Ishikawa (cell line): ENCODE measurements around the gene NDRG3.

Source experiments
- CEBPB ChIP-seq: IDR thresholded peaks from 2 replicates; pipeline ENCODE4 v1.6.1; 2012
- CREB1 ChIP-seq: IDR thresholded peaks from 2 replicates; pipeline ENCODE4 v1.6.1; 2012; ENCODE audit warnings: low read depth
- EGR1 ChIP-seq: IDR thresholded peaks from 2 replicates; pipeline ENCODE4 v1.6.1; 2012
- EP300 ChIP-seq: IDR thresholded peaks from 2 replicates; pipeline ENCODE4 v1.6.1; 2012; ENCODE audit warnings: borderline replicate concordance
- NFIC ChIP-seq: IDR thresholded peaks from 2 replicates; pipeline ENCODE4 v1.6.1; 2012
- RAD21 ChIP-seq: IDR thresholded peaks from 2 replicates; pipeline ENCODE4 v1.6.1; 2012; ENCODE audit warnings: low read depth
- REST ChIP-seq: IDR thresholded peaks from 2 replicates; pipeline ENCODE4 v1.6.1; 2012; ENCODE audit warnings: low read depth, mild to moderate bottlenecking
- TAF1 ChIP-seq: IDR thresholded peaks from 2 replicates; pipeline ENCODE4 v1.6.1; 2012; ENCODE audit warnings: low read depth, mild to moderate bottlenecking
- YY1 ChIP-seq: IDR thresholded peaks from 2 replicates; pipeline ENCODE4 v1.6.1; 2012; ENCODE audit warnings: low read depth
- TF ChIP-seq, protein P1 (sequence below): IDR thresholded peaks from 2 replicates; pipeline ENCODE4 v1.6.1; 2012

GRCh38 chr20:36688630-36689029 lies 57.3 kb downstream of the NDRG3 start:
- no peak for TF ChIP-seq YY1
- no peak for TF ChIP-seq RAD21
- TF ChIP-seq EP300: no peak
- no peak for TF ChIP-seq REST
- no peak for TF ChIP-seq CREB1
- no peak for TF ChIP-seq EGR1
- no peak for TF ChIP-seq NFIC
- TF ChIP-seq TAF1: no peak
- no peak for TF ChIP-seq CEBPB
- TF ChIP-seq, protein P1, sequence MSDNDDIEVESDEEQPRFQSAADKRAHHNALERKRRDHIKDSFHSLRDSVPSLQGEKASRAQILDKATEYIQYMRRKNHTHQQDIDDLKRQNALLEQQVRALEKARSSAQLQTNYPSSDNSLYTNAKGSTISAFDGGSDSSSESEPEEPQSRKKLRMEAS: no peak
